ENCODE measurements around the gene LRRC49.

DNA sequence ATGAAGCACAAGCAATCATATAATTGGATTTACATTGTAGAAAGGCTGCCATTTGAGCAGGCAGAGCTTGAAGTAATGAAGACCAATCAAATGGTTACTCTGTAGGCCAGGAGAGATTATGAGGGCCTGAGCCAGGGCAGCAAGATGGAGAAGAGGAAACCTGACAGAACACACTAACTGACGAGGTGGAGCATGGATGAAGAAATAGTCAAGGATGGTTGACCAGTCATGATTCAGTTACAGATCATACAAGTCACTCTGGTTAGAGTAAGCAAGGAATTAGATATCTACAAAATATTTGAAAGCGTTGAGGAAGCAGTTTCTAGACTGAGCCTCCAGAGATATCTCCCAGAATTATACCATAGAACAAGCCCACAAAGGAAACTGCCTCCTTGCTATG is 120.8 kb downstream of the LRRC49 start:
- TF ChIP-seq, protein P1, sequence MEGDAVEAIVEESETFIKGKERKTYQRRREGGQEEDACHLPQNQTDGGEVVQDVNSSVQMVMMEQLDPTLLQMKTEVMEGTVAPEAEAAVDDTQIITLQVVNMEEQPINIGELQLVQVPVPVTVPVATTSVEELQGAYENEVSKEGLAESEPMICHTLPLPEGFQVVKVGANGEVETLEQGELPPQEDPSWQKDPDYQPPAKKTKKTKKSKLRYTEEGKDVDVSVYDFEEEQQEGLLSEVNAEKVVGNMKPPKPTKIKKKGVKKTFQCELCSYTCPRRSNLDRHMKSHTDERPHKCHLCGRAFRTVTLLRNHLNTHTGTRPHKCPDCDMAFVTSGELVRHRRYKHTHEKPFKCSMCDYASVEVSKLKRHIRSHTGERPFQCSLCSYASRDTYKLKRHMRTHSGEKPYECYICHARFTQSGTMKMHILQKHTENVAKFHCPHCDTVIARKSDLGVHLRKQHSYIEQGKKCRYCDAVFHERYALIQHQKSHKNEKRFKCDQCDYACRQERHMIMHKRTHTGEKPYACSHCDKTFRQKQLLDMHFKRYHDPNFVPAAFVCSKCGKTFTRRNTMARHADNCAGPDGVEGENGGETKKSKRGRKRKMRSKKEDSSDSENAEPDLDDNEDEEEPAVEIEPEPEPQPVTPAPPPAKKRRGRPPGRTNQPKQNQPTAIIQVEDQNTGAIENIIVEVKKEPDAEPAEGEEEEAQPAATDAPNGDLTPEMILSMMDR (IDR thresholded peaks at IDR 0.05), result no peak
- TF ChIP-seq POLR2A (IDR thresholded peaks at IDR 0.05), result no peak

All from adrenal gland (tissue), 5 donors.